Ishikawa (cell line): Measurements from ENCODE around the gene DGKG.

Experiments
- CEBPB ChIP-seq: IDR thresholded peaks from 2 replicates; pipeline ENCODE4 v1.6.1; 2012
- CREB1 ChIP-seq: IDR thresholded peaks from 2 replicates; pipeline ENCODE4 v1.6.1; 2012; ENCODE audit warnings: low read depth
- EP300 ChIP-seq: IDR thresholded peaks from 2 replicates; pipeline ENCODE4 v1.6.1; 2012; ENCODE audit warnings: borderline replicate concordance
- FOXM1 ChIP-seq: IDR thresholded peaks from 2 replicates; pipeline ENCODE4 v1.6.1; 2012; ENCODE audit warnings: low read depth, borderline replicate concordance
- MAX ChIP-seq: IDR thresholded peaks from 2 replicates; pipeline ENCODE4 v1.6.1; 2012
- NFIC ChIP-seq: IDR thresholded peaks from 2 replicates; pipeline ENCODE4 v1.6.1; 2012
- TAF1 ChIP-seq: IDR thresholded peaks from 2 replicates; pipeline ENCODE4 v1.6.1; 2012; ENCODE audit warnings: low read depth, mild to moderate bottlenecking
- USF1 ChIP-seq: IDR thresholded peaks from 2 replicates; pipeline ENCODE4 v1.6.1; 2012
- YY1 ChIP-seq: IDR thresholded peaks from 2 replicates; pipeline ENCODE4 v1.6.1; 2012; ENCODE audit warnings: low read depth
- TF ChIP-seq, protein P1 (sequence below): IDR thresholded peaks from 2 replicates; pipeline ENCODE4 v1.6.1; 2012; ENCODE audit warnings: low read depth, mild to moderate bottlenecking

DNA sequence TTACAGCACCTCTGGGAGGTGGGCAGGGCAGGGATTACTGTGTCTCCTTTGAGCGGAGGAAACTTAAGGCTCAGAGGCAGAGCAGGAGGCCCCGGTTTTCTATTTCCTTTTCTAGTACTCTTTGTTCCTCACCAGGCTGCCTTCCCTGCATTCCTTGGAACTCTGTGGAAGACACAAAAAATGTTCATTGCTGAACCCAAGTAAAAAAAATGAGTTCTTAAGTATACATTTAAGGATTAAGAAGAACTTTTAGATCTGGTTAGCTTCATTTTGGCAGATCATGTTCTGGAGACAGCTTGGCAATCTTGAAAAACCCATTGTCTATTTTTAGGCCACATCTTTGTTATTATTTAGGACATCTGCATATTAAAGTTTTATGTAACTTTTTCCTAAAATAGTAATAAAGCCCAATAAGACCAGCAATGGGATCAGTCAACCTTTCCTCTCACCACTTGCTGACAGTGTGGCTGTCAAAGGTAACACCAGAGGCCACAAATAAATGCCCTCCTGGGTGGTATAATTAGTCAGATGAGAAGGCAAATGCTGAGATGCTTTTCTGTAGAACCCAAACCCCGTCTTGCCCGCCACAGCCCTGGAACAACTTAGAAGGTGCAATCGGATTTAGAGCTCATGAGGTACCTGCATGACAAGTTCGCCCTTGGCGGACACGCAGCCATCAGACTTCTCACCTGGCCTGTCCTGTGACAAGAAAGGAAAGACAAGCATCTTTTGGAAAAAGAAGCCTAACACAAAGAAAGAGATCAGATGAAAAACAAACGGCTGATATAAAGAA lies 97.2 kb downstream of the DGKG start:
- TF ChIP-seq, protein P1, sequence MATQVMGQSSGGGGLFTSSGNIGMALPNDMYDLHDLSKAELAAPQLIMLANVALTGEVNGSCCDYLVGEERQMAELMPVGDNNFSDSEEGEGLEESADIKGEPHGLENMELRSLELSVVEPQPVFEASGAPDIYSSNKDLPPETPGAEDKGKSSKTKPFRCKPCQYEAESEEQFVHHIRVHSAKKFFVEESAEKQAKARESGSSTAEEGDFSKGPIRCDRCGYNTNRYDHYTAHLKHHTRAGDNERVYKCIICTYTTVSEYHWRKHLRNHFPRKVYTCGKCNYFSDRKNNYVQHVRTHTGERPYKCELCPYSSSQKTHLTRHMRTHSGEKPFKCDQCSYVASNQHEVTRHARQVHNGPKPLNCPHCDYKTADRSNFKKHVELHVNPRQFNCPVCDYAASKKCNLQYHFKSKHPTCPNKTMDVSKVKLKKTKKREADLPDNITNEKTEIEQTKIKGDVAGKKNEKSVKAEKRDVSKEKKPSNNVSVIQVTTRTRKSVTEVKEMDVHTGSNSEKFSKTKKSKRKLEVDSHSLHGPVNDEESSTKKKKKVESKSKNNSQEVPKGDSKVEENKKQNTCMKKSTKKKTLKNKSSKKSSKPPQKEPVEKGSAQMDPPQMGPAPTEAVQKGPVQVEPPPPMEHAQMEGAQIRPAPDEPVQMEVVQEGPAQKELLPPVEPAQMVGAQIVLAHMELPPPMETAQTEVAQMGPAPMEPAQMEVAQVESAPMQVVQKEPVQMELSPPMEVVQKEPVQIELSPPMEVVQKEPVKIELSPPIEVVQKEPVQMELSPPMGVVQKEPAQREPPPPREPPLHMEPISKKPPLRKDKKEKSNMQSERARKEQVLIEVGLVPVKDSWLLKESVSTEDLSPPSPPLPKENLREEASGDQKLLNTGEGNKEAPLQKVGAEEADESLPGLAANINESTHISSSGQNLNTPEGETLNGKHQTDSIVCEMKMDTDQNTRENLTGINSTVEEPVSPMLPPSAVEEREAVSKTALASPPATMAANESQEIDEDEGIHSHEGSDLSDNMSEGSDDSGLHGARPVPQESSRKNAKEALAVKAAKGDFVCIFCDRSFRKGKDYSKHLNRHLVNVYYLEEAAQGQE, result no peak
- TF ChIP-seq EP300, result no peak
- no peak for TF ChIP-seq MAX
- TF ChIP-seq CEBPB, result no peak
- no peak for TF ChIP-seq NFIC
- no peak for TF ChIP-seq TAF1
- TF ChIP-seq YY1, result no peak
- TF ChIP-seq FOXM1, result no peak
- TF ChIP-seq CREB1, result no peak
- TF ChIP-seq USF1, result no peak
